ENCODE measurements around the gene COL9A2. TPM values are rescaled to one million over a fixed set of nuclear protein-coding genes. Genes with fewer than 3 reads are reported as not detected.

COL9A2 gene
- total RNA-seq, 4 donors from 2014 or later: 6.2 to 21.6 (median 11.7) TPM

Other genes with a start within 250 kb of the COL9A2 start
- gene PPT1, start 220.0 kb downstream of the COL9A2 start, total RNA-seq: 10 to 100 TPM; 58.1 to 77.7 (median 64.2) TPM
- 10 to 100 TPM; 17.3 to 31.0 (median 21.2) TPM for gene RLF, start 155.9 kb downstream of the COL9A2 start, total RNA-seq
- not detected for gene TMCO2, start 69.3 kb downstream of the COL9A2 start, total RNA-seq
- gene ZMPSTE24, start 59.0 kb downstream of the COL9A2 start, total RNA-seq: 10 to 100 TPM; 45.1 to 61.7 (median 56.7) TPM
- 10 to 100 TPM; 21.9 to 29.3 (median 26.8) TPM for gene SMAP2, start 56.4 kb upstream of the COL9A2 start, total RNA-seq
- 1 to 10 TPM in 1 of 4 donors, under 1 TPM in 1, not detected in 2; 0.40 to 1.0 TPM for gene ZFP69B, start 133.2 kb upstream of the COL9A2 start, total RNA-seq
- gene ZFP69, start 160.0 kb upstream of the COL9A2 start, total RNA-seq: 1 to 10 TPM in 3 of 4 donors, under 1 TPM in 1; 0.92 to 4.8 (median 3.0) TPM
- gene EXO5, start 191.5 kb upstream of the COL9A2 start, total RNA-seq: 10 to 100 TPM in 3 of 4 donors, 1 to 10 TPM in 1; 6.0 to 14.2 (median 11.2) TPM
- 1 to 10 TPM; 6.2 to 9.3 (median 7.1) TPM for gene ZNF684, start 214.4 kb upstream of the COL9A2 start, total RNA-seq